A673 (cell line): ENCODE data around the gene MYORG.

Experiments used
- EZH2 ChIP-seq: fragments of 200-600 bp; sonication (generic); IDR thresholded peaks from 2 replicates; pipeline ENCODE4 v1.6.1; 2017; ENCODE audit warnings: borderline replicate concordance, low read depth, mild to moderate bottlenecking, mixed read lengths, antibody characterized with exemption, low read length; ENCODE audit not compliant: poor library complexity, severe bottlenecking
- TF ChIP-seq, protein P1 (sequence below): fragments of 300-800, 200-600 bp; sonication (generic); conservative IDR thresholded peaks from 2 replicates; pipeline ENCODE4 v1.5.1; 2017; ENCODE audit warnings: low read depth, mild to moderate bottlenecking, antibody characterized with exemption, low read length, moderate library complexity, mixed read lengths

DNA sequence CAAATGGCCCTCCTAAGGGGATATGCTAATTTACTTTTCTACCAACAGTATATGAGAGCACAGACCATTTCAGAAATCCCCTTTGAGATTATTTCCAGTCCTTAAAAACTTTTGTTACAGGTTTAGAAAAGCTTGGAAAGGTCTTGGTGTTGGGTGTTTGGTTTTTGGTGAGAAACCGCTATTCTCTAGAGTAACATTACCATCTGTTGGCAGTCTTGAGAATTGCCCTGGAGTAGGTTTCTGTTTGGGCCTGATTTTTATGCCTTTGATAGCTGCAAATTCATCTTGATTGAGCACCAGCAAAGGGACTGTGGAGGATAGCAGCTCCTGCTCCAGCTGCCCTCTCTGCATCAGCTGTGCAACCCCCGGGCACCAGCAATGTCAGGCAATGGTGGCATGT, 39.3 kb downstream of the MYORG start:
- TF ChIP-seq, protein P1, sequence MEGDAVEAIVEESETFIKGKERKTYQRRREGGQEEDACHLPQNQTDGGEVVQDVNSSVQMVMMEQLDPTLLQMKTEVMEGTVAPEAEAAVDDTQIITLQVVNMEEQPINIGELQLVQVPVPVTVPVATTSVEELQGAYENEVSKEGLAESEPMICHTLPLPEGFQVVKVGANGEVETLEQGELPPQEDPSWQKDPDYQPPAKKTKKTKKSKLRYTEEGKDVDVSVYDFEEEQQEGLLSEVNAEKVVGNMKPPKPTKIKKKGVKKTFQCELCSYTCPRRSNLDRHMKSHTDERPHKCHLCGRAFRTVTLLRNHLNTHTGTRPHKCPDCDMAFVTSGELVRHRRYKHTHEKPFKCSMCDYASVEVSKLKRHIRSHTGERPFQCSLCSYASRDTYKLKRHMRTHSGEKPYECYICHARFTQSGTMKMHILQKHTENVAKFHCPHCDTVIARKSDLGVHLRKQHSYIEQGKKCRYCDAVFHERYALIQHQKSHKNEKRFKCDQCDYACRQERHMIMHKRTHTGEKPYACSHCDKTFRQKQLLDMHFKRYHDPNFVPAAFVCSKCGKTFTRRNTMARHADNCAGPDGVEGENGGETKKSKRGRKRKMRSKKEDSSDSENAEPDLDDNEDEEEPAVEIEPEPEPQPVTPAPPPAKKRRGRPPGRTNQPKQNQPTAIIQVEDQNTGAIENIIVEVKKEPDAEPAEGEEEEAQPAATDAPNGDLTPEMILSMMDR = peak; percentile 30; the same call in 1 of the 2 replicates
- no peak for TF ChIP-seq EZH2
